ENCODE data around the gene COQ7.
A peak's percentile ranks its signal among the peaks of the same experiment; 100 is the strongest.

The COQ7 gene

GRCh38 chr16:19067349-19068236 lies at the start of gene COQ7:
Gene COQ7, plus strand, starts transcription at chr16:19067614. Its CDS starts 51 bp downstream, at chr16:19067665.
- DNase-seq (ENCODE audit: low read depth in 3 of 3): peak; percentile 96 to 98 (median 96)

GRCh38 chr16:19020689-19021088 lies 46.7 kb upstream of the COQ7 start:
- DNase-seq (ENCODE audit: low read depth in 3 of 3): no peak

GRCh38 chr16:19021747-19022146 lies 45.7 kb upstream of the COQ7 start:
- no peak for DNase-seq (ENCODE audit: low read depth in 3 of 3)

DNA sequence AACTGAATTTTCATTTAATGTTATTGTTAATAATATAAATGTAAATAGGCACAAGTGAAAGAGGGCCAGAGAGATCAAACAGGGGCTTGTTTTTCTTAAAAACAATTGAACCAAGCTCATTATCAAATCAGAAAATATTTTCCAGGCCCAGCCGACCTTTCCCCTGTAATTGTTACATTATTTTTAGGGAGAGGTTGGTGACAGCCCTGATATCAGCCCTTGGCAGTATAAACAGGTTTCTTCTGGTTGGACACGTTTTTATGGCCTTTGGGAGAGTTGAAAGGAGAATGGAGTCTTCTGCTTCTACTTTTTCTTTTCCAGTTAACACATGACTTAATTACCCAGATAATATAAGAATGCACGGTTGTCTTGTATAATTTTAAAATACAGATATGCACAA lies 40.0 kb upstream of the COQ7 start:
- DNase-seq (ENCODE audit: low read depth in 3 of 3): no peak

GRCh38 chr16:19029980-19030379 lies 37.4 kb upstream of the COQ7 start:
- DNase-seq (ENCODE audit: low read depth in 3 of 3): no peak

DNA sequence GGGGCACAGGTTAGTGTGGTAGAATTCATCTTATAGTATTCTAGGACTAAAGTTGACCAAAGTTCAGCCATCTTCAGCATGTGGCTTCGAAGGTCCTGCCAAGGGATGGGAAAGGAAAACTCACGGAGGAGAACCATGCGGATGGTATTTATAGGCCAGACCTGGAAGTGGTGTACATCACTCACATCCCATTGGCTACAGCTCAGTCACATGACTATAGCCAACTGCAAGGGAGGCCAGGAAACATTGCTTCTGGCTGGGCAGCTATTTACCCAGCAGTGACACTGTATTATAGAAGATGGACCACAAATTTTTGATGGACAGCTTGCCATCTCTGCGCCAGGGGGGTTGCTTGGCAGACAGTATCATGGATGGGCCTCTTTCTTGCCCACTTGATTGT lies 35.7 kb upstream of the COQ7 start:
- no peak for DNase-seq (ENCODE audit: low read depth in 3 of 3)

DNA sequence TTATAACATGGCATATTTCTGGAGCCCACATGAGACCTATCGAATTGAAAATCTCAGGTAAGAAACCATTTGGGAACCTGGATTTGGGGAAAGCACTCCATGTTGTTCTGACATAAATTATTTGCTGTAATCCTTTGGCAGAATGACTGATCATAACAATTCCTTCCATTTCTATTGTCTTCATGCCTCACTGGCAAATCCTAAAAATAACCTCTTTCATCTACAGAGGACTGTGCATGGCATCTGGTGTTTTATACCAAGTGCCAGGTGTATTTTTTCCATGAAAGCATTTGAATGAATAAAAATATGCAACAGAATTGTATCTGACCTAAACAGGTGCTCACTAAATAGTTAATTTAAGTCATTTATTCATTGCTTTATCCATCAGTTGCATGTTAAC lies 33.7 kb upstream of the COQ7 start:
- no peak for DNase-seq (ENCODE audit: low read depth in 3 of 3)

- no peak for DNase-seq (ENCODE audit: low read depth in 3 of 3)
Measured at GRCh38 chr16:19040400-19040799, 27.0 kb upstream of the COQ7 start.

GRCh38 chr16:19044769-19045168 lies 22.6 kb upstream of the COQ7 start:
- no peak for DNase-seq (ENCODE audit: low read depth in 3 of 3)

DNA sequence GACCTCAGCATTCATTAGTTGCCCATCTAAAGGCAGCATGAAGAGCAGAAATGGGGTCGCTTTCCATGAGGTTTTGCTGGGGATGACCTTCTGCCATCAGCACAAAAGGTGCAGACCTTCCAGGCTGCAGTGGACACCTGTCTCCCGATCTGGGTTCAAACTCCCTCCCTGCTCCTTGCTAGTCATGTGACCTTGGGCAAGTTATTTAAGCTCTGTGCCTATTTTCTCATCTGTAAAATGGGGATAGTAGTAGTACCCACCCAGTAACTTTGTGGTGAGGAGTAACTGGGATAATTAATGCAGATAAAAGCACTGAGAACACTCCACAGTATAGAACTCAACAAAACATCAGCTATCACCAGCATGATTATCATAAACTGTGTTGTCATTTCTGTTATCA lies 21.4 kb upstream of the COQ7 start:
- DNase-seq (ENCODE audit: low read depth in 3 of 3): no peak

DNA sequence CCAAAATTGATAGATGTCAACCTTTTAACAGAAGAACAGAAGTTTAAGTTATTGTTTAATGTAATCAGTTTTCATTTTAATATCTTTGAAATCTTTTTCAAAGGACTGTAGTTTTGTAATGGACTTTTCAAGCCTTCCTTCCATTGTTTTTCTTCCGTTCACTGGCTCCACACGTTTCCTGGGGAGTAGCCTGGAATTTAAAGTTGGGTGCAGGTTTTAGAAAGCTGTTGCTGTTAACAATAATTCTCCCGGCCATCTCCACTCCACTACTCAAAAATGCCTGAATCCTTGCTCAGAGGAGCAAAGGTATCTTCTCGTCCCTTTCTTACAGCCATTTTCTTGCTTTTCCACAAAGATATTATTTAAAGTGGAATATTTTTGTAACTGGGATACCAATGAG lies 4.7 kb upstream of the COQ7 start:
- DNase-seq (ENCODE audit: low read depth in 3 of 3): no peak

DNA sequence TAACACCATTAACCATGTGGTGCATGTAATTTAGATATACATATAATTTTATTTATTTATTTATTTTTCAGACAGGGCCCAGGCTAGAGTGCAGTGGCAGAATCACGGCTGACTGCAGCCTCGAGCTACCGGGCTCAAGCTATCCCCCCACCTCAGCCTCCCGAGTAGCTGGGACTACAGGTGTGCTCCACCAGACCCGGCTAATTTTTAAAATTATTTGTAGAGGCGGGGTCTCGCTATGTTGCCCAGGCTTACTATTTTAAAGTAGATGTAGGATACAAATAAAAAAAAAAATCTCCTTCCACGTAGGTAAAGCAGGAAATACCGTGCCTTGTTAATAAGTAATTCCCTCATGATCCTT lies 446 bp upstream of the COQ7 start:
- DNase-seq (ENCODE audit: low read depth in 3 of 3): no peak

DNA sequence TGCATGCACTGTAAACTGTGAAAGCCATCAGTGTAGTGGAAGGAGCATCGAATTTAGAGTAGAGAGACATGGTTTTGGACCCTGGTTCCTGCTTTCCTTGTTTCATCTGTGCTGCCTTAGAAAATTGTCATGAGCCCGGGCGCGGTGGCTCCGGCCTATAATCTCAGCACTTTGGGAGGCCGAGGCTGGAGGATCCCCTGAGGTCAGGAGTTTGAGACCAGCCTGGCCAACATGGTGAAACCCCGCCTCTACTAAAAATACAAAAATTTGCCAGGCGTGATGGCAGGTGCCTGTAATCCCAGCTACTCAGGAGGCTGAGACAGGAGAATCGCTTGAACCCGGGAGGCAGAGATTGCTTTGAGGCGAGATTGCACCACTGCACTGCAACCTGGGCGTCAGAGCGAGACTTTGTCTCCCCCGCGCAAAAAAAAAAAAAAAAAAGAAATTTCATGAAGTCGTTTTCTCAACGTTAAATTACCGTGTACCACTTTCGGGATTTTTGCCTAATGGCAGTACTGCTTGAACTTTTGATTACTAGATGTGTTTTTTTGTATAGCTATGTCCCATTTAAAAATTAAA lies 912 bp downstream of the COQ7 start:
- DNase-seq (ENCODE audit: low read depth in 3 of 3): no peak

GRCh38 chr16:19071811-19072777 lies 4.7 kb downstream of the COQ7 start:
- DNase-seq (ENCODE audit: low read depth in 3 of 3): peak in 1 of 3 experiments; percentile 18

GRCh38 chr16:19073344-19073743 lies 5.9 kb downstream of the COQ7 start:
- DNase-seq (ENCODE audit: low read depth in 3 of 3): no peak

- DNase-seq (ENCODE audit: low read depth in 3 of 3): no peak
Measured at GRCh38 chr16:19073863-19074262, 6.4 kb downstream of the COQ7 start.

- DNase-seq (ENCODE audit: low read depth in 3 of 3): no peak
Measured at GRCh38 chr16:19075511-19075910, 8.1 kb downstream of the COQ7 start.

- DNase-seq (ENCODE audit: low read depth in 3 of 3): no peak
Measured at GRCh38 chr16:19077879-19078278, 10.5 kb downstream of the COQ7 start.

GRCh38 chr16:19083670-19084069 lies 16.3 kb downstream of the COQ7 start:
- no peak for DNase-seq (ENCODE audit: low read depth in 3 of 3)

DNA sequence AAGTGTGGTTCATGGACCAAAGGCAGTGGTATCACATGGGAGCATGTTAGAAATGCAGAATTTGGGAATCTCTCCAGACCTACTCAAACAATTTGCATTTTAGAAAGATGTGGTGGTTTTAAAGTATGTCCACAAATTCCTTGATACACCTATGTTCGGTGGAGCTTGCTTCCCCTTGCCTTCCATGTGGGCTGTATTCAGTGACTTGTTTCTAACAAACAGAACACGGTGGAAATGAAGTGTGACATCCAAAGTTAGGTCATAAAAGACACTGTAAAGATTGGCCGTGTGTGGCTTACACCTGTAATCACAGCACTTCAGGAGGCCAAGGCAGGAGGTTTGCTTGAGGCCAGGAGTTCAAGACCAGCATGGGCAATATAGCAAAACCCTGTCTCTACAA lies 16.7 kb downstream of the COQ7 start:
- DNase-seq (ENCODE audit: low read depth in 3 of 3): no peak

DNA sequence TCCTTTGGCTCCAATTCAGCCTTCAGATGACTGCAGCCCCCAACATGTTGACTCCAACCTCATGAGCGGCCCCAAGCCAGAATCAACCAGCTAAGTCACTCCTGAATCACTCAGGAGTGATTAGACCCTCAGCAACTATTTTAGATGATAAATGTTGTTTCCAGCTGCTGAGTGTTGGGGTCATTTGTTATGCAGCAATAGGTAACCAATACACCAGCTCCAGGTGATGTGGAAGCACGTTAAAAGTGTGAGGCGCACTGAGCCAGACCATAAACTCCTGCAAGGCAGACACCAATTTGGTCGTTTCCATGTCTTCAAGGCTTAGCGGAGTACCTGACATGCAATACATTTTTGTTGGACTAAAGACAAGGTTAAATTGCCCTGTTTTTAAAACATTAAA lies 17.5 kb downstream of the COQ7 start:
- DNase-seq (ENCODE audit: low read depth in 3 of 3): no peak

DNA sequence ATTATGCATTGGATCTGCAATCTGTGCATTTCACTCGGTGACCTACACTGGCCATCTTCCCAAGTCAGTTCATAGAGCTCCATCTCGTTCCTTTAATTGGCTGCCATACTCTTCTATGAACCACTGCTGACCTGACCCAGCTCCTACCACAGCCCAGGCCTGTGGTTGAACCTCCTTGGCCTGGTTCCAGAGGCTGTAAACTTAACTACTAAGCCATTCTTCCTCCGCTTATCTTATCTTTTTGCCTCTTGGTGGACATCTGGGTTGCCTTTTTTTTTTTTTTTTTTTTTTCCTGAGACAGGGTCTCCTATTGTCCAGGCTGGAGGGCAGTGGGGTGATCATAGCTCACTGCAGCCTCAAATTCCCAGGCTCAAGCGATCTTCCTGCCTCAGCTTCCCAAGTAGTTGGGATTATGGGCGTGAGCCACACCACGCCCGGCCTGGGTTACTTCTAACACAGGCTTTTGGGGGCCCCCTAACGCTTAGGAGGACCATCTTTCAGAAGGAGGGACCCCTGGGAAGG lies 18.3 kb downstream of the COQ7 start:
- no peak for DNase-seq (ENCODE audit: low read depth in 3 of 3)
